ENCODE data around the gene FOXP4.

Gene FOXP4

DNA sequence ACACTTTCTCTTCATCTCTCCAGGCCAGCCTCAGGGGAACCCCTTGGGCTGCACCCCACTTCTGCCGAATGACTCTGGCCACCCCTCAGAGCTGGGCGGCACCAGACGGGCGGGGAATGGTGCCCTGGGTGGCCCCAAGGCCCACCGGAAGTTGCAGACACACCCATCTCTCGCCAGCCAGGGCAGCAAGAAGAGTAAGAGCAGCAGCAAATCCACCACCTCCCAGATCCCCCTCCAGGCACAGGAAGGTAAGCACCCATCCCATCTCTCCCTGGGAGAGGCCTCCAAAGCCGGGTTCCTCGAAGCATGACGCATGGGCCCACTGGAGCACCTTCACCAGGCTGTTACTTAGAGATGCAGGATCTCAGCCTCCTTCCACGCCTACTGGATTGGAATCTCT, 103.4 kb downstream of the FOXP4 start:
- DNase-seq: no peak

DNA sequence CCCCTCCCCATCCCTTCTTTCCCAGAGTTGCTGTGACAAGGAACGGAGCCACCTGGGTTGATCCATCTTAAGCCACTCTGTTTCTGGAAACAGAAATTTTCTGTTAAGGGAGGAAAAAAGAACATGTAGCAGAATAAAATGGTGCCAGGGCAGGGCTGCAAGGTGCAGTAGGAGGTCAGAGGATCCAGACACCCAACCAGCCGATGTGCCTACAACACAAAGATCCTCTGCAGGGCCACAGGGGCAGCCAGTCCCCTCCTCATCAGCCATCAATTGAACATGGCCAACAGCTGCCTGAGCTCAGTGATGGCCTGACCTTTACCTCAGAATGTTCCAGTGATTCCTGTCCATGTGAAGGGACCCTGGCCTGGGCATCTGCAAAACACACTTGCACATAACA, 103.9 kb downstream of the FOXP4 start:
- no peak for DNase-seq

- no peak for DNase-seq
Observed at GRCh38 chr6:41651246-41651961, 105.2 kb downstream of the FOXP4 start.

Data from stimulated activated CD4-positive, alpha-beta T cell treated with anti-CD3 and anti-CD28 coated beads, Interleukin-2, amount 100 ng/mL, for 24 hours (primary cell).